Body of pancreas (tissue), 4 donors: ENCODE data around the gene NF1.

Experiments used
- POLR2A ChIP-seq, 3 donors: fragments of 450-650 bp; IDR thresholded peaks; one replicate each; pipeline ENCODE4 v1.6.1; 2016; ENCODE audit warnings: antibody characterized with exemption in 3 of 3, mild to moderate bottlenecking in 2 of 3
- TF ChIP-seq, protein P1 (sequence below), 7 experiments: fragments of 450-650 bp in 4 of 7; fragments of 200-600 bp in 3 of 7; sonication (generic) in 3 of 7; IDR thresholded peaks; one replicate each; pipeline ENCODE4 v1.5.1; 2016 to 2019; ENCODE audit warnings: antibody characterized with exemption in 7 of 7

DNA sequence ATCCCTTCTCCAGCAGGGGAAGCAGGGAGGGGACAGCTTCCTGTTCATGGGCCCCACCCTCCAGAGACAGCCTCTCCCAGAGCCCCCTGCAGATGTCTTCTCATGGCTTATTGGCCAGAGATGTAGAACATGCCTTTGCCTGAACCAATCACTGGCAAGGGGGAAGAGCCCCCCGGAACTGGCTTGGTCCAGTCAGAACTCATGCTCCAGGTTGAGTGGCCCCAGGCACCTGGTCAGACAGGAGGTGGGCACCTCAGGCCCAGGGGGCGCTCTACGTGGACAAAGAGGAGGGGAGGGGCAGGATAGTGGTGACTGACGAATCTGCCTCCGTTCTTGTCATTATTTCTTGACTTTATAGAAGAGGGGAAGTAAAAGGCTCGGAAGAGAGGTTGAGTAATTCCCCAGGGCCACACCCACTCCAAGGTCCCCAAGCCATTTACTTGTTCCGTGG, 320.3 kb downstream of the NF1 start:
- TF ChIP-seq, protein P1, sequence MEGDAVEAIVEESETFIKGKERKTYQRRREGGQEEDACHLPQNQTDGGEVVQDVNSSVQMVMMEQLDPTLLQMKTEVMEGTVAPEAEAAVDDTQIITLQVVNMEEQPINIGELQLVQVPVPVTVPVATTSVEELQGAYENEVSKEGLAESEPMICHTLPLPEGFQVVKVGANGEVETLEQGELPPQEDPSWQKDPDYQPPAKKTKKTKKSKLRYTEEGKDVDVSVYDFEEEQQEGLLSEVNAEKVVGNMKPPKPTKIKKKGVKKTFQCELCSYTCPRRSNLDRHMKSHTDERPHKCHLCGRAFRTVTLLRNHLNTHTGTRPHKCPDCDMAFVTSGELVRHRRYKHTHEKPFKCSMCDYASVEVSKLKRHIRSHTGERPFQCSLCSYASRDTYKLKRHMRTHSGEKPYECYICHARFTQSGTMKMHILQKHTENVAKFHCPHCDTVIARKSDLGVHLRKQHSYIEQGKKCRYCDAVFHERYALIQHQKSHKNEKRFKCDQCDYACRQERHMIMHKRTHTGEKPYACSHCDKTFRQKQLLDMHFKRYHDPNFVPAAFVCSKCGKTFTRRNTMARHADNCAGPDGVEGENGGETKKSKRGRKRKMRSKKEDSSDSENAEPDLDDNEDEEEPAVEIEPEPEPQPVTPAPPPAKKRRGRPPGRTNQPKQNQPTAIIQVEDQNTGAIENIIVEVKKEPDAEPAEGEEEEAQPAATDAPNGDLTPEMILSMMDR (IDR thresholded peaks at IDR 0.05): no peak
- TF ChIP-seq POLR2A (IDR thresholded peaks at IDR 0.05): no peak
